ENCODE results near the gene RCN2. TPM values are rescaled to one million over a fixed set of nuclear protein-coding genes. Genes with fewer than 3 reads are reported as not detected.
"Not testable (repeated sequence)": the region's sequence is repeated elsewhere in the genome, so short reads cannot be mapped to it uniquely, and the experiment has no call there.

The RCN2 gene
- total RNA-seq (2014; rRNA removed; shearing (Covaris generic)) (95.4 and 96.7 TPM in 2 replicates), polyA plus RNA-seq (2016; fragmentation: Nextera tagmentation; extraction: Ambion mirVana) (178 and 181 TPM in 2 replicates)

GRCh38 chr15:76931397-76932134 lies at the start of gene RCN2:
TSS of gene RCN2 (plus strand) at chr15:76931749. CDS start at chr15:76931842, 93 bp downstream.
- Histone ChIP-seq H3K4me3 (peak within 1 kb of the TSS; percentile 76), H3K9me2 (ENCODE audit: insufficient read depth) (no peaks in the 10 kb centered on the region), H2AFZ (peak within 1 kb of the TSS; percentile 100), H3K36me3 (ENCODE audit: low read depth) (peaks cover 4% of the 10 kb centered on the region; the same call in 1 of the 2 replicates), H3K27me3 (replicated peaks; ENCODE audit: insufficient read depth) (no peaks in the 10 kb centered on the region), H3K4me1 (ENCODE audit: insufficient read depth) (peaks cover 6% of the 10 kb centered on the region; the same call in 1 of the 2 replicates), H3K9me3 (ENCODE audit: low read depth) (no peaks in the 10 kb centered on the region), H3K9ac (peak within 1 kb of the TSS; percentile 87), H3K27ac (peak within 1 kb of the TSS; percentile 27), H3F3A (ENCODE audit: insufficient read depth) (no peaks in the 10 kb centered on the region), H3K4me2 (ENCODE audit: unreplicated experiment) (peak within 1 kb of the TSS; percentile 100), H3K79me2 (ENCODE audit: insufficient read depth) (peaks cover 24% of the 10 kb centered on the region), H4K20me1 (ENCODE audit: insufficient read depth) (no peaks in the 10 kb centered on the region)
- DNase-seq = peak; percentile 99
- in situ Hi-C loops (cut with MboI) = no loop called here
- WGBS, 2 experiments (ENCODE audit: low coverage in 1 of 2, low lambda C conversion rate in 2 of 2, missing lambda C conversion rate in 2 of 2) = 1% methylated on average over 77 to 91 of the region's 96 CpGs
- TF ChIP-seq EZH2phosphoT487 (IDR thresholded peaks at IDR 0.05; ENCODE audit: insufficient read depth, low read depth) (no peak), EZH2 (IDR thresholded peaks at IDR 0.05; ENCODE audit: insufficient read depth, poor library complexity, severe bottlenecking) (no peak)

GRCh38 chr15:76885212-76885611 lies 46.3 kb upstream of the RCN2 start:
- no peak overlapping the region for H3K27ac ChIP-seq
- no peak overlapping the region for H3K4me2 ChIP-seq (ENCODE audit: unreplicated experiment)
- DNase-seq = no peak
- TF ChIP-seq EZH2 (IDR thresholded peaks at IDR 0.05; ENCODE audit: insufficient read depth, poor library complexity, severe bottlenecking) = no peak
- TF ChIP-seq EZH2phosphoT487 (IDR thresholded peaks at IDR 0.05; ENCODE audit: insufficient read depth, low read depth) = no peak
- in situ Hi-C loops (cut with MboI) = no loop called here
- no peak overlapping the region for H3K9ac ChIP-seq
- H4K20me1 ChIP-seq (ENCODE audit: insufficient read depth) = no peaks in the 10 kb centered on the region
- no peaks in the 10 kb centered on the region for H3K9me3 ChIP-seq (ENCODE audit: low read depth)
- H3K4me3 ChIP-seq = no peak overlapping the region
- no peaks in the 10 kb centered on the region for H3K79me2 ChIP-seq (ENCODE audit: insufficient read depth)
- no peak overlapping the region for H2AFZ ChIP-seq
- WGBS, 2 experiments (ENCODE audit: low coverage in 1 of 2, low lambda C conversion rate in 2 of 2, missing lambda C conversion rate in 2 of 2) = 88 to 97% methylated on average over 2 of the region's 2 CpGs
- H3K27me3 ChIP-seq (replicated peaks; ENCODE audit: insufficient read depth) = no peaks in the 10 kb centered on the region
- H3F3A ChIP-seq (ENCODE audit: insufficient read depth) = no peaks in the 10 kb centered on the region
- no peaks in the 10 kb centered on the region for H3K4me1 ChIP-seq (ENCODE audit: insufficient read depth)
- no peaks in the 10 kb centered on the region for H3K36me3 ChIP-seq (ENCODE audit: low read depth)
- no peaks in the 10 kb centered on the region for H3K9me2 ChIP-seq (ENCODE audit: insufficient read depth)

DNA sequence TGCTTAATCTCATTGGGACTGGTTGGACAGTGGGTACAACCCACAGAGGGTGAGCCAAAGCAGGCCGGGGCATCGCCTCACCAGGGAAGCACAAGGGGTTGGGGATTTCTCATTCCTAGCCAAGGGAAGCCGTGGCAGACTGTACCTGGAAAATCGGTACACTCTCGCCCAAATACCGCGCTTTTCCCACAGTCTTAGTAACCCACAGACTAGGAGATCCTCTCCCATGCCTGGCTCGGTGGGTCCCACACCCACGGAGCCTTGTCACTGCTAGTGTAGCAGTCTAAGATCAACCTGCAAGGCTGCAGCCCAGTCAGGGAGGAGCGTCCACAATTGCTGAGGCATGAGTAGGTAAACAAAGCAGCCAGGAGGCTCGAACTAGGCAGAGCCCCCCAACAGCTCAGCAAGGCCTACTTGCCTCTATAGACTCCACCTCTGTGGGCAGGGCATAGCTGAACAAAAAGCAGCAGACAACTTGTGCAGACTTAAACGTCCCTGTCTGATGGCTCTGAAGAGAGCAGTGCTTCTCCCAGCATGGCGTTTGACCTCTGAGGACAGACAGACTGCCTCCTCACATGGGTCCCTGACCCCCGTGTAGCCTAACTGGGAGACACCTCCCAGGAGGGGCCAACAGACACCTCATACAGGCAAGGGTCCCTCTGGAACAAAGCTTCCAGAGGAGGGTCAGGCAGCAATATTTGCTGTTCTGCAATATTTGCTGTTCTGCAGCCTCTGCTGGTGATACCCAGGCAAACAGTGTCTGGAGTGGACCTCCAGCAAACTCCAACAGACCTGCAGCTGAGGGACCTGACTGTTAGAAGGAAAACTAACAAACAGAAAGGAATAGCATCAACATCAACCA lies 44.0 kb upstream of the RCN2 start:
- H2AFZ ChIP-seq; H3K4me3 ChIP-seq; H3K9me3 ChIP-seq (ENCODE audit: low read depth); DNase-seq; H3K9me2 ChIP-seq (ENCODE audit: insufficient read depth); H3K4me2 ChIP-seq (ENCODE audit: unreplicated experiment); H3K27me3 ChIP-seq (replicated peaks; ENCODE audit: insufficient read depth); H3K79me2 ChIP-seq (ENCODE audit: insufficient read depth); H3K9ac ChIP-seq; H3F3A ChIP-seq (ENCODE audit: insufficient read depth); H3K36me3 ChIP-seq (ENCODE audit: low read depth); H3K4me1 ChIP-seq (ENCODE audit: insufficient read depth); H4K20me1 ChIP-seq (ENCODE audit: insufficient read depth); in situ Hi-C loops (cut with MboI); H3K27ac ChIP-seq: not testable (repeated sequence)
- 88 to 90% methylated on average over 14 of the region's 14 CpGs for WGBS, 2 experiments (ENCODE audit: low coverage in 1 of 2, low lambda C conversion rate in 2 of 2, missing lambda C conversion rate in 2 of 2)

DNA sequence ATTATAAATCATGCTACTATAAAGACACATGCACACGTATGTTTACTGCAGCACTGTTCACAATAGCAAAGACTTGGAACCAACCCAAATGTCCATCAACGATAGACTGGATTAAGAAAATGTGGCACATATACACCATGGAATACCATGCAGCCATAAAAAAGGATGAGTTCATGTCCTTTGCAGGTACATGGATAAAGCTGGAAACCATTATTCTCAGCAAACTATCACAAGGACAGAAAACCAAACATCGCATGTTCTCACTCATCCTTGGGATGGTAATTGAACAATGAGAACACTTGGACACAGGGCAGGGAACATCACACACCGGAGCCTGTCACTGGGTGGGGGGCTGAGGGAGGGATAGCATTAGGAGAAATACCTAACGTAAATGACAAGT lies 38.7 kb upstream of the RCN2 start:
- H3K9ac ChIP-seq; H3K79me2 ChIP-seq (ENCODE audit: insufficient read depth); H3K9me2 ChIP-seq (ENCODE audit: insufficient read depth); H3K4me1 ChIP-seq (ENCODE audit: insufficient read depth); H3F3A ChIP-seq (ENCODE audit: insufficient read depth); H3K27ac ChIP-seq; H3K9me3 ChIP-seq (ENCODE audit: low read depth); H2AFZ ChIP-seq; H3K36me3 ChIP-seq (ENCODE audit: low read depth); H3K4me2 ChIP-seq (ENCODE audit: unreplicated experiment); H3K27me3 ChIP-seq (replicated peaks; ENCODE audit: insufficient read depth); H3K4me3 ChIP-seq; in situ Hi-C loops (cut with MboI); H4K20me1 ChIP-seq (ENCODE audit: insufficient read depth); DNase-seq: not testable (repeated sequence)
- 79 to 82% methylated on average over 5 of the region's 5 CpGs for WGBS, 2 experiments (ENCODE audit: low coverage in 1 of 2, low lambda C conversion rate in 2 of 2, missing lambda C conversion rate in 2 of 2)
